A549 (cell line): ENCODE data around the gene ANKHD1. TPM values are rescaled to one million over a fixed set of nuclear protein-coding genes. Genes with fewer than 3 reads are reported as not detected.

Source experiments
- ATAC-seq, 2 experiments: fragments of 200-7000 bp in 1 of 2; fragments of >200 bp in 1 of 2; cut with Nextera tagmentation in 1 of 2; cut with Tn5 transposase in 1 of 2; 3 replicates each; pipeline versions ENCODE4 v1.8.0 to v1.9.1; 2018 to 2020; ENCODE audit warnings: mild to moderate bottlenecking in 1 of 2, moderate library complexity in 1 of 2
- CTCF ChIA-PET: fragments of 300-600 bp; sonication (Branson Sonifier 250); formaldehyde crosslinking; extraction: SDS; loops from one replicate; lab custom pipeline; 2021; ENCODE audit warnings: antibody characterized with exemption, inconsistent platforms; lab: Yijun Ruan, JAX
- POLR2A ChIA-PET: fragments of 350-600 bp; formaldehyde crosslinking; extraction: SDS; loops from one replicate; lab custom pipeline; 2021; ENCODE audit warnings: antibody characterized with exemption, inconsistent platforms; lab: Yijun Ruan, JAX
- DNase-seq, 2 experiments: peaks; one replicate each; pipeline versions ENCODE4 v3.0.0 to v3.0.0-alpha.2; 2011 to 2016; ENCODE audit warnings: low read depth in 1 of 2, low spot score in 1 of 2
- FAIRE-seq: peaks from 2 replicates; lab custom pipeline; 2011; peaks lifted over from hg19 to GRCh38; lab: Jason Lieb, UNC
- H3K27ac ChIP-seq, 2 experiments: fragments of >200 bp; sonication (Bioruptor Twin); formaldehyde crosslinking; 3 replicates each; pipeline ENCODE4 v1.5.1; 2016 to 2017
- H3K4me1 ChIP-seq: fragments of >200 bp; sonication (Bioruptor Twin); formaldehyde crosslinking; 3 replicates; pipeline ENCODE4 v1.6.1; 2016
- H3K4me2 ChIP-seq: fragments of >200 bp; sonication (Bioruptor Twin); formaldehyde crosslinking; 3 replicates; pipeline ENCODE4 v1.6.1; 2016
- H3K4me3 ChIP-seq: fragments of >200 bp; sonication (Bioruptor Twin); formaldehyde crosslinking; 3 replicates; pipeline ENCODE4 v1.5.1; 2016
- H3K9me3 ChIP-seq: fragments of >200 bp; sonication (Bioruptor Twin); formaldehyde crosslinking; 3 replicates; pipeline ENCODE4 v1.6.1; 2016
- CBX2 ChIP-seq: fragments of 200-600 bp; sonication (generic); IDR thresholded peaks from 2 replicates; pipeline ENCODE4 v1.6.1; 2016; ENCODE audit warnings: low read depth, mild to moderate bottlenecking, borderline replicate concordance
- ESRRA ChIP-seq: fragments of 150-350 bp; IDR thresholded peaks from 2 replicates; pipeline ENCODE4 v1.6.1; 2014; ENCODE audit warnings: mild to moderate bottlenecking, low read length, borderline replicate concordance
- HOXB13 ChIP-seq: fragments of 250-450 bp; sonication (Bioruptor Pico); IDR thresholded peaks from 2 replicates; pipeline ENCODE4 v1.5.0; 2020; ENCODE audit warnings: low read depth, mild to moderate bottlenecking, moderate library complexity
- HOXB5 ChIP-seq: fragments of 250-450 bp; sonication (Bioruptor Pico); IDR thresholded peaks from 2 replicates; pipeline ENCODE4 v1.5.0; 2020; ENCODE audit warnings: mild to moderate bottlenecking, moderate library complexity
- JUN ChIP-seq, 2 experiments: fragments of >200 bp; sonication (Bioruptor Twin); formaldehyde crosslinking; IDR thresholded peaks; 2 replicates in 1 of 2; 3 replicates in 1 of 2; pipeline ENCODE4 v1.6.1; 2016 to 2017
- MAFK ChIP-seq: fragments of 450-650 bp; IDR thresholded peaks from 2 replicates; pipeline ENCODE4 v1.6.1; 2014; ENCODE audit not compliant: partially characterized antibody
- MAZ ChIP-seq: fragments of 150-350 bp; IDR thresholded peaks from 2 replicates; pipeline ENCODE4 v1.6.1; 2014; ENCODE audit warnings: antibody characterized with exemption, low read depth, low read length, borderline replicate concordance
- MYC ChIP-seq: IDR thresholded peaks from 2 replicates; pipeline ENCODE4 v1.6.1; 2012; ENCODE audit warnings: mild to moderate bottlenecking, inconsistent platforms, low read length, improper control_type of control experiment, borderline replicate concordance
- NFE2L2 ChIP-seq: fragments of 150-350 bp; conservative IDR thresholded peaks from 2 replicates; pipeline ENCODE4 v1.6.1; 2014; ENCODE audit warnings: low read length
- POLR2AphosphoS2 ChIP-seq: conservative IDR thresholded peaks from 2 replicates; pipeline ENCODE4 v1.6.1; 2012; ENCODE audit warnings: low read length, improper control_type of control experiment, inconsistent platforms
- RCOR1 ChIP-seq: fragments of 150-350 bp; IDR thresholded peaks from 2 replicates; pipeline ENCODE4 v1.6.1; 2014; ENCODE audit warnings: antibody characterized with exemption, low read length, low read depth
- RNF2 ChIP-seq: fragments of 200-600 bp; sonication (generic); IDR thresholded peaks from 2 replicates; pipeline ENCODE4 v1.6.1; 2016; ENCODE audit warnings: low read depth, mild to moderate bottlenecking, antibody characterized with exemption, moderate library complexity, borderline replicate concordance
- SMC3 ChIP-seq: fragments of >200 bp; sonication (Bioruptor Twin); formaldehyde crosslinking; IDR thresholded peaks from 3 replicates; pipeline ENCODE4 v1.6.1; 2018; ENCODE audit warnings: inconsistent platforms
- TFCP2L1 ChIP-seq: fragments of 250-450 bp; sonication (Bioruptor Pico); IDR thresholded peaks from 2 replicates; pipeline ENCODE4 v1.5.0; 2021; ENCODE audit warnings: mild to moderate bottlenecking
- ZC3H11A ChIP-seq: fragments of 450-650 bp; IDR thresholded peaks from 2 replicates; pipeline ENCODE4 v1.6.1; 2014; ENCODE audit warnings: antibody characterized with exemption, mild to moderate bottlenecking
- ZNF302 ChIP-seq: fragments of 250-450 bp; sonication (Bioruptor Pico); IDR thresholded peaks from 2 replicates; pipeline ENCODE4 v1.9.0; 2021; ENCODE audit warnings: inconsistent platforms, mild to moderate bottlenecking, moderate library complexity
- WGBS: methylation state at CpG from one replicate; pipeline ENCODE4 v1.1.6; 2017; ENCODE audit errors: missing lambda C conversion rate; 5-methylcytosine and 5-hydroxymethylcytosine counted together
- polyA plus RNA-seq, 4 experiments: library from polyadenylated mRNA; depleted of rRNA in 3 of 4; stranded (reverse); fragments of >200 nt; fragmentation: RNase III in 1 of 4; extraction: RNeasy Plus Mini Kit Qiagen cat#74134 plus additional on column Dnase treatment in 1 of 4; gene quantifications; 2 replicates in 3 of 4; 3 replicates in 1 of 4; pipeline ENCODE4 v1.2.3, GENCODE V29; 2011 to 2017
- TF ChIP-seq, protein P1 (sequence below): fragments of >200 bp; sonication (Bioruptor Twin); formaldehyde crosslinking; IDR thresholded peaks from 3 replicates; pipeline ENCODE4 v1.5.1; 2016
- TF ChIP-seq, protein P2 (sequence below): IDR thresholded peaks from 2 replicates; pipeline ENCODE4 v1.6.1; 2012
- TF ChIP-seq, protein P3 (sequence below): fragments of 250-450 bp; sonication (Bioruptor Pico); IDR thresholded peaks from 2 replicates; pipeline ENCODE4 v1.5.0; 2021; ENCODE audit warnings: mild to moderate bottlenecking, moderate library complexity, borderline replicate concordance
- TF ChIP-seq, protein P4 (sequence below): IDR thresholded peaks from 2 replicates; pipeline ENCODE4 v1.6.1; 2012; ENCODE audit warnings: low read depth, borderline replicate concordance

The ANKHD1 gene
- polyA plus RNA-seq, 2 of the 4 experiments (the other 2 are of a cell fraction): 46.9 to 94.1 TPM

DNA sequence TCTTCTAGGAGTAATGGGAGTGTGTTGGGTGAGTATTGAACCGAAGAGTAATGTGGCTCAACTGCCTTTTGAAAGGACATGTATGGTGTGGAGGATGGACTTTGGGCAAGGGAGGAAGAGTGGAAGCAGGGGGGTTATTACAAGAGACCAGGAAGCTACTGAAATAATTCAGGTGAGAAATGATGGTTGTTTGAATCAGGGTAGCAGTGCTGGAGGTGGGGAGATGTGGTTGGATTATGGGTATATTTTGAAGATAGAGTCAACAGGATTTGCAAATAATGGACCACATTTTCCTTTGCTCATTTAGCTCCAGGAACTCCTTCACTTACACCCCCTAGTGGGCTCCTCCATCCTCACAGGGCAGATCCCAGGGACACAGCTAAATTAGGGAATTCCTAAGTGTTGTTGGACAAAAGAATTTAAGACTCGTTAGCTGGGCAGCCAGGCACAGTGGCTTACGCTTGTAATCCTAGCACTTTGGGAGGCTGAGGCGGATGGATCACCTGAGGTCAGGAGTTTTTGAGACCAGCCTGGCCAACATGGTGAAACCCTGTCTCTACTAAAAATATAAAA is 42.8 kb upstream of the ANKHD1 start:
- 88% methylated on average over 4 of the region's 4 CpGs for WGBS
- DNase-seq: peak; percentile 51 to 72
- POLR2A ChIA-PET: interaction anchor here (0.9 to 1.0 kb wide), 2 partner anchors 12 to 114 kb away, joined by 3 to 4 read pairs; partner anchors contain the start of gene HBEGF
- Histone ChIP-seq H3K27ac (no peak overlapping the region), H3K9me3 (no peaks in the 10 kb centered on the region), H3K4me3 (no peak overlapping the region), H3K4me1 (peaks cover 5% of the 10 kb centered on the region; the same call in 1 of the 3 replicates), H3K4me2 (no peak overlapping the region)
- no peak for FAIRE-seq
- TF ChIP-seq, protein P1, sequence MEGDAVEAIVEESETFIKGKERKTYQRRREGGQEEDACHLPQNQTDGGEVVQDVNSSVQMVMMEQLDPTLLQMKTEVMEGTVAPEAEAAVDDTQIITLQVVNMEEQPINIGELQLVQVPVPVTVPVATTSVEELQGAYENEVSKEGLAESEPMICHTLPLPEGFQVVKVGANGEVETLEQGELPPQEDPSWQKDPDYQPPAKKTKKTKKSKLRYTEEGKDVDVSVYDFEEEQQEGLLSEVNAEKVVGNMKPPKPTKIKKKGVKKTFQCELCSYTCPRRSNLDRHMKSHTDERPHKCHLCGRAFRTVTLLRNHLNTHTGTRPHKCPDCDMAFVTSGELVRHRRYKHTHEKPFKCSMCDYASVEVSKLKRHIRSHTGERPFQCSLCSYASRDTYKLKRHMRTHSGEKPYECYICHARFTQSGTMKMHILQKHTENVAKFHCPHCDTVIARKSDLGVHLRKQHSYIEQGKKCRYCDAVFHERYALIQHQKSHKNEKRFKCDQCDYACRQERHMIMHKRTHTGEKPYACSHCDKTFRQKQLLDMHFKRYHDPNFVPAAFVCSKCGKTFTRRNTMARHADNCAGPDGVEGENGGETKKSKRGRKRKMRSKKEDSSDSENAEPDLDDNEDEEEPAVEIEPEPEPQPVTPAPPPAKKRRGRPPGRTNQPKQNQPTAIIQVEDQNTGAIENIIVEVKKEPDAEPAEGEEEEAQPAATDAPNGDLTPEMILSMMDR: 0 out of 3 replicates have a peak, but pooled peaks have one; percentile 13
- TF ChIP-seq ZC3H11A: no peak
- CTCF ChIA-PET: interaction anchor here (0.6 to 36.9 kb wide), 26 partner anchors 8 to 496 kb away, joined by 3 to 1613 read pairs (median 4); partner anchors contain the start of genes EIF4EBP3, HBEGF and TMCO6
- peak in 1 of 2 experiments; percentile 40; a peak in 3 of 6 replicates for ATAC-seq

DNA sequence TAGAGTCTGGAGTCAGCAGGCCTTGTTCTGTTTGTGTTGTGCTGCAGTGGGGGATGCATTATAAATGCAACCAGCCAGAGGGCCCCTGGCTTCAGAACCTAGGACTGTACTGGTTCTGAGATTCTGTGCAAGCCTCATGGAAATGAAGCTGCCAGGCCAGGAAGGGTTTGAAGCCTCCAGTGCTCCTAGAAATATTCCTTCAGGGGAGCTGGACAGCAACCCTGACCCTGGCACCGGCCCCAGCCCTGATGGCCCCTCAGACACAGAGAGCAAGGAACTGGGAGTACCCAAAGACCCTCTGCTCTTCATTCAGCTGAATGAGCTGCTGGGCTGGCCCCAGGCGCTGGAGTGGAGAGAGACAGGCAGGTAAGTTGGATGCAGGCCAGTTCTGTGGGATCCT is 41.5 kb upstream of the ANKHD1 start, which contains the start of gene SLC4A9:
Gene SLC4A9 (plus strand): TSS at position 94 of the 400 bp plus-strand sequence. CDS start 43 bp downstream, at position 137.
- ChIA-PET CTCF (interaction anchor here (0.6 to 36.9 kb wide), 6 partner anchors 10 to 360 kb away, joined by 3 to 1613 read pairs (median 43); partner anchors contain the start of gene HBEGF), POLR2A (no interaction called here)
- no peak within 1 kb of the TSS for H3K4me2 ChIP-seq
- DNase-seq (no peak), ATAC-seq (no peak), FAIRE-seq (no peak)
- peaks cover 5% of the 10 kb centered on the region; the same call in 1 of the 3 replicates for H3K4me1 ChIP-seq
- no peak within 1 kb of the TSS for H3K4me3 ChIP-seq
- H3K27ac ChIP-seq: no peak within 1 kb of the TSS
- 69% methylated on average over 2 of the region's 2 CpGs for WGBS
- no peaks in the 10 kb centered on the region for H3K9me3 ChIP-seq
- no peak for TF ChIP-seq SMC3
- no peak for TF ChIP-seq MAZ
- no peak for TF ChIP-seq POLR2AphosphoS2
- TF ChIP-seq ESRRA: no peak

DNA sequence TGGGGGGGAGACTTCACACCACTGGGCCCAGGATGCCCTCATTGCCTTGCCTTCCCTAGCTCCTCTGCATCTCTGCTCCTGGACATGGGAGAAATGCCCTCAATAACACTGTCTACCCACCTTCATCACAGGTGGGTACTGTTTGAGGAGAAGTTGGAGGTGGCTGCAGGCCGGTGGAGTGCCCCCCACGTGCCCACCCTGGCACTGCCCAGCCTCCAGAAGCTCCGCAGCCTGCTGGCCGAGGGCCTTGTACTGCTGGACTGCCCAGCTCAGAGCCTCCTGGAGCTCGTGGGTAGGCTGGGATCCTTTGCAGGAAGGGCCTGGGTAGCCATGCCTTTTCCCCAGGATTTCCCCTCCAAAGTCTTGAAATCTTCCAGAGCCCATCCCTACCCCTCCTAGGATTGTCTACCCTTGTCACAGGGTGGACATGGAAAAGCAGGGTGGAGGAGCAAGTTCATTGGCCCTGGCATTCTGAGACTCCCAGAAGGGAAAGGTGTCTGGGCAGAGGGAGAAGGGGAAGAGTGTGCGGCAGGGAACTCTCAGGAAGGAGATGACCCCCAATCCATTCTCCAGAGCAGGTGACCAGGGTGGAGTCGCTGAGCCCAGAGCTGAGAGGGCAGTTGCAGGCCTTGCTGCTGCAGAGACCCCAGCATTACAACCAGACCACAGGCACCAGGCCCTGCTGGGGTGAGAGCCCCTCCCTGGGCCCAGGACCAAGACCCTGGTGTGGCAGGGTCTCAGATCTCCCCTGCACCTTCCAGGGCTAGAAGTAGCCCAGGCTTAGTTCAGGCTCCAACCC is 40.8 kb upstream of the ANKHD1 start:
- 49% methylated on average over 5 of the region's 7 CpGs for WGBS
- DNase-seq: no peak
- H3K4me1 ChIP-seq: peaks cover 5% of the 10 kb centered on the region; the same call in 1 of the 3 replicates
- no peaks in the 10 kb centered on the region for H3K9me3 ChIP-seq
- ChIA-PET POLR2A (no interaction called here), CTCF (interaction anchor here (0.6 to 36.9 kb wide), 8 partner anchors 11 to 359 kb away, joined by 3 to 1613 read pairs (median 10); partner anchors contain the start of gene HBEGF)
- FAIRE-seq: no peak
- TF ChIP-seq RCOR1 (no peak), MYC (no peak), RNF2 (no peak), CBX2 (no peak), TFCP2L1 (CRISPR knock-in tag) (no peak), NFE2L2 (no peak), JUN (IDR thresholded peaks at IDR 0.05) (no peak), SMC3 (no peak), MAFK (no peak), HOXB5 (no peak), ZNF302 (no peak), HOXB13 (CRISPR knock-in tag) (no peak)
- TF ChIP-seq, protein P2, sequence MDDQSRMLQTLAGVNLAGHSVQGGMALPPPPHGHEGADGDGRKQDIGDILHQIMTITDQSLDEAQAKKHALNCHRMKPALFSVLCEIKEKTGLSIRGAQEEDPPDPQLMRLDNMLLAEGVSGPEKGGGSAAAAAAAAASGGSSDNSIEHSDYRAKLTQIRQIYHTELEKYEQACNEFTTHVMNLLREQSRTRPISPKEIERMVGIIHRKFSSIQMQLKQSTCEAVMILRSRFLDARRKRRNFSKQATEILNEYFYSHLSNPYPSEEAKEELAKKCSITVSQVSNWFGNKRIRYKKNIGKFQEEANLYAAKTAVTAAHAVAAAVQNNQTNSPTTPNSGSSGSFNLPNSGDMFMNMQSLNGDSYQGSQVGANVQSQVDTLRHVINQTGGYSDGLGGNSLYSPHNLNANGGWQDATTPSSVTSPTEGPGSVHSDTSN: no peak
- TF ChIP-seq, protein P3, sequence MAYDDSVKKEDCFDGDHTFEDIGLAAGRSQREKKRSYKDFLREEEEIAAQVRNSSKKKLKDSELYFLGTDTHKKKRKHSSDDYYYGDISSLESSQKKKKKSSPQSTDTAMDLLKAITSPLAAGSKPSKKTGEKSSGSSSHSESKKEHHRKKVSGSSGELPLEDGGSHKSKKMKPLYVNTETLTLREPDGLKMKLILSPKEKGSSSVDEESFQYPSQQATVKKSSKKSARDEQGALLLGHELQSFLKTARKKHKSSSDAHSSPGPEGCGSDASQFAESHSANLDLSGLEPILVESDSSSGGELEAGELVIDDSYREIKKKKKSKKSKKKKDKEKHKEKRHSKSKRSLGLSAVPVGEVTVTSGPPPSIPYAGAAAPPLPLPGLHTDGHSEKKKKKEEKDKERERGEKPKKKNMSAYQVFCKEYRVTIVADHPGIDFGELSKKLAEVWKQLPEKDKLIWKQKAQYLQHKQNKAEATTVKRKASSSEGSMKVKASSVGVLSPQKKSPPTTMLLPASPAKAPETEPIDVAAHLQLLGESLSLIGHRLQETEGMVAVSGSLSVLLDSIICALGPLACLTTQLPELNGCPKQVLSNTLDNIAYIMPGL (CRISPR knock-in tag): no peak
- TF ChIP-seq, protein P4, sequence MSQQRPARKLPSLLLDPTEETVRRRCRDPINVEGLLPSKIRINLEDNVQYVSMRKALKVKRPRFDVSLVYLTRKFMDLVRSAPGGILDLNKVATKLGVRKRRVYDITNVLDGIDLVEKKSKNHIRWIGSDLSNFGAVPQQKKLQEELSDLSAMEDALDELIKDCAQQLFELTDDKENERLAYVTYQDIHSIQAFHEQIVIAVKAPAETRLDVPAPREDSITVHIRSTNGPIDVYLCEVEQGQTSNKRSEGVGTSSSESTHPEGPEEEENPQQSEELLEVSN: no peak
- TF ChIP-seq, protein P1: no peak
- H3K27ac ChIP-seq: no peak overlapping the region
- ATAC-seq: no peak
- H3K4me2 ChIP-seq: no peak overlapping the region
- no peak overlapping the region for H3K4me3 ChIP-seq
